HFF-Myc (cell line): ENCODE data around the gene HSPG2.

Experiments used
- DNase-seq: peaks from one replicate; pipeline ENCODE4 v3.0.0-alpha.2; 2011; ENCODE audit warnings: low read depth; ENCODE audit errors: extremely low read depth
- H3K4me3 ChIP-seq: replicated peaks from 2 replicates; pipeline ENCODE4 v1.5.1; 2011; ENCODE audit warnings: low read depth, mild to moderate bottlenecking, control low read depth, low read length
- CTCF ChIP-seq: IDR thresholded peaks from 2 replicates; pipeline ENCODE4 v1.5.1; 2012; ENCODE audit warnings: mild to moderate bottlenecking, low read depth, low read length, control low read depth; ENCODE audit errors: missing control alignments

The HSPG2 gene

GRCh38 chr1:21814981-21815582 is 122.0 kb downstream of the HSPG2 start:
- H3K4me3 ChIP-seq = no peak overlapping the region
- TF ChIP-seq CTCF = no peak
- DNase-seq = no peak

- peak overlapping the region; percentile 25 for H3K4me3 ChIP-seq
- TF ChIP-seq CTCF = peak; percentile 58
- DNase-seq = no peak
Measured at GRCh38 chr1:21814241-21814918, 122.7 kb downstream of the HSPG2 start.

GRCh38 chr1:21813542-21813941 is 123.6 kb downstream of the HSPG2 start:
- no peak for TF ChIP-seq CTCF
- H3K4me3 ChIP-seq = no peak overlapping the region
- DNase-seq = no peak

GRCh38 chr1:21811875-21812305 is 125.2 kb downstream of the HSPG2 start, which contains the start of gene LDLRAD2:
Gene LDLRAD2, plus strand, starts transcription at chr1:21812265. Its CDS starts 187 bp downstream, at chr1:21812452.
- DNase-seq = no peak
- no peak for TF ChIP-seq CTCF
- H3K4me3 ChIP-seq = no peak within 1 kb of the TSS

- TF ChIP-seq CTCF = no peak
- no peak overlapping the region for H3K4me3 ChIP-seq
- DNase-seq = no peak
Measured at GRCh38 chr1:21804536-21804935, 132.6 kb downstream of the HSPG2 start.

- DNase-seq = no peak
- TF ChIP-seq CTCF = no peak
- H3K4me3 ChIP-seq = no peak overlapping the region
Measured at GRCh38 chr1:21801100-21801499, 136.0 kb downstream of the HSPG2 start.
